Colonic mucosa (tissue), 4 donors: ENCODE data around the gene CAMK1G. TPM values are rescaled to one million over a fixed set of nuclear protein-coding genes. Genes with fewer than 3 reads are reported as not detected.

Experiments
- DNase-seq: peaks from one replicate; pipeline ENCODE4 v3.0.0-alpha.2; 2020
- H3K27ac ChIP-seq: fragments of 200-600 bp; one replicate; pipeline ENCODE4 v1.8.0; 2021
- H3K27me3 ChIP-seq: fragments of 200-600 bp; one replicate; pipeline ENCODE4 v1.8.0; 2021
- H3K36me3 ChIP-seq: fragments of 200-600 bp; one replicate; pipeline ENCODE4 v1.8.0; 2021
- H3K4me1 ChIP-seq: fragments of 200-600 bp; one replicate; pipeline ENCODE4 v1.8.0; 2021; ENCODE audit warnings: mild to moderate bottlenecking
- H3K4me3 ChIP-seq: fragments of 200-600 bp; one replicate; pipeline ENCODE4 v1.8.0; 2021
- H3K9ac ChIP-seq, 2 donors: one replicate each; pipeline ENCODE4 v1.7.0; 2013; ENCODE audit warnings: control low read depth in 2 of 2, low read depth in 2 of 2, low read length in 2 of 2
- H3K9me3 ChIP-seq: fragments of 200-600 bp; one replicate; pipeline ENCODE4 v1.8.0; 2021
- CTCF ChIP-seq: fragments of 200-600 bp; IDR thresholded peaks from one replicate; pipeline ENCODE4 v1.8.0; 2022; ENCODE audit warnings: antibody characterized with exemption, mild to moderate bottlenecking
- intact Hi-C: fragments of 100-400 bp; cut with DNase I; formaldehyde crosslinking; loops from one replicate; pipeline ENCODE4 v1.14.1; 2022
- microRNA-seq: library from miRNA; unstranded; fragments of <30 nt; microRNA quantifications from one replicate; pipeline ENCODE4, GENCODE V29; 2019
- total RNA-seq, 2 donors: library from RNA; stranded (reverse); fragmentation: NEBNext Ultra II Directional in 1 of 2; extraction: Animal tissue kit (Norgen Biotek cat#: 25700) in 1 of 2; gene quantifications; one replicate each; pipeline ENCODE4 v1.2.1, GENCODE V29; 2021
- donor health status: healthy.
- donor health status: DM: no; HTN: no; CAD: no.
- donor health status: DM: no; HTN: no; CAD: no.

Gene CAMK1G
- total RNA-seq, 2 donors from 2014 or later, result 0.21 TPM; not detected in 1

- Histone ChIP-seq H3K36me3 (no peaks in the 10 kb centered on the region), H3K27ac (no peak overlapping the region), H3K9me3 (no peaks in the 10 kb centered on the region), H3K4me1 (peaks cover 24% of the 10 kb centered on the region), H3K4me3 (no peak overlapping the region), H3K27me3 (no peaks in the 10 kb centered on the region), H3K9ac (no peak overlapping the region)
- TF ChIP-seq CTCF, result no peak
- intact Hi-C loops, result no loop called here
- DNase-seq, result no peak
These were observed 74.4 kb downstream of the CAMK1G start for GRCh38 chr1:209657918-209658317.

- H3K4me3 ChIP-seq, result no peak overlapping the region
- no peak overlapping the region for H3K27ac ChIP-seq
- DNase-seq, result no peak
- no peaks in the 10 kb centered on the region for H3K9me3 ChIP-seq
- H3K27me3 ChIP-seq, result no peaks in the 10 kb centered on the region
- intact Hi-C loops, result no loop called here
- no peak overlapping the region for H3K9ac ChIP-seq
- TF ChIP-seq CTCF, result no peak
- H3K4me1 ChIP-seq, result peaks cover 7% of the 10 kb centered on the region
- no peaks in the 10 kb centered on the region for H3K36me3 ChIP-seq
These were observed 76.4 kb downstream of the CAMK1G start for GRCh38 chr1:209659909-209660308.

GRCh38 chr1:209661071-209661470 is 77.6 kb downstream of the CAMK1G start:
- no peak overlapping the region for H3K4me3 ChIP-seq
- intact Hi-C loops, result no loop called here
- H3K36me3 ChIP-seq, result no peaks in the 10 kb centered on the region
- no peak overlapping the region for H3K9ac ChIP-seq
- H3K27ac ChIP-seq, result no peak overlapping the region
- H3K4me1 ChIP-seq, result peaks cover 4% of the 10 kb centered on the region
- no peak for DNase-seq
- no peaks in the 10 kb centered on the region for H3K9me3 ChIP-seq
- H3K27me3 ChIP-seq, result no peaks in the 10 kb centered on the region
- no peak for TF ChIP-seq CTCF

- H3K4me1 ChIP-seq, result peaks cover 4% of the 10 kb centered on the region
- H3K36me3 ChIP-seq, result no peaks in the 10 kb centered on the region
- DNase-seq, result no peak
- intact Hi-C loops, result no loop called here
- H3K27me3 ChIP-seq, result no peaks in the 10 kb centered on the region
- TF ChIP-seq CTCF, result no peak
- no peaks in the 10 kb centered on the region for H3K9me3 ChIP-seq
- no peak overlapping the region for H3K27ac ChIP-seq
- H3K4me3 ChIP-seq, result no peak overlapping the region
- H3K9ac ChIP-seq, result no peak overlapping the region
These were observed 79.4 kb downstream of the CAMK1G start for GRCh38 chr1:209662879-209663327.

Small RNA genes within 50 kb of the gene (microRNA-seq; reads per million reads assigned to microRNA genes)
- not detected for gene MIR4260

Other genes with a start within 250 kb of the CAMK1G start
- gene LAMB3, start 68.7 kb downstream of the CAMK1G start, total RNA-seq, result 100 to 1,000 TPM in 1 of 2 donors, 10 to 100 TPM in 1; 92.5 to 110 TPM
- gene G0S2, start 91.7 kb downstream of the CAMK1G start, total RNA-seq, result 10 to 100 TPM; 24.3 to 24.7 TPM
- gene HSD11B1, start 121.1 kb downstream of the CAMK1G start, total RNA-seq, result under 1 TPM; 0.48 to 0.59 TPM
- 1 to 10 TPM; 2.0 to 3.2 TPM for gene TRAF3IP3, start 172.3 kb downstream of the CAMK1G start, total RNA-seq
- gene C1orf74, start 200.8 kb downstream of the CAMK1G start, total RNA-seq, result 1 to 10 TPM; 2.2 to 2.9 TPM
- gene IRF6, start 222.4 kb downstream of the CAMK1G start, total RNA-seq, result 100 to 1,000 TPM in 1 of 2 donors, 10 to 100 TPM in 1; 87.5 to 133 TPM
- 1 to 10 TPM; 5.2 to 6.4 TPM for gene UTP25, start 244.3 kb downstream of the CAMK1G start, total RNA-seq